Endothelial cell (in vitro differentiated cells): ENCODE data around the gene LILRB1. TPM values are rescaled to one million over a fixed set of nuclear protein-coding genes. Genes with fewer than 3 reads are reported as not detected.

Experiments
- DNase-seq: peaks from one replicate; pipeline ENCODE4 v3.0.0; 2021; ENCODE audit warnings: low spot score
- H3K27ac Mint-ChIP-seq: one replicate; pipeline ENCODE4 v1.8.0; 2021; ENCODE audit warnings: mixed read lengths, inconsistent platforms; ENCODE audit not compliant: unreplicated experiment
- H3K27me3 Mint-ChIP-seq: one replicate; pipeline ENCODE4 v1.8.0; 2021; ENCODE audit warnings: mild to moderate bottlenecking, moderate library complexity, mixed read lengths, inconsistent platforms; ENCODE audit not compliant: unreplicated experiment
- H3K36me3 Mint-ChIP-seq: one replicate; pipeline ENCODE4 v1.8.0; 2021; ENCODE audit warnings: mild to moderate bottlenecking, low read depth, mixed read lengths, inconsistent platforms; ENCODE audit not compliant: unreplicated experiment
- H3K4me1 Mint-ChIP-seq: one replicate; pipeline ENCODE4 v1.8.0; 2021; ENCODE audit warnings: mild to moderate bottlenecking, mixed read lengths, inconsistent platforms; ENCODE audit not compliant: unreplicated experiment
- H3K4me3 Mint-ChIP-seq: one replicate; pipeline ENCODE4 v1.8.0; 2021; ENCODE audit warnings: mild to moderate bottlenecking, mixed read lengths, inconsistent platforms; ENCODE audit not compliant: unreplicated experiment
- H3K9me3 Mint-ChIP-seq: one replicate; pipeline ENCODE4 v1.8.0; 2021; ENCODE audit warnings: mixed read lengths, inconsistent platforms; ENCODE audit not compliant: unreplicated experiment
- total RNA-seq: library from RNA; stranded (reverse); fragmentation: NEBNext Ultra II Directional; extraction: Animal tissue kit (Norgen Biotek cat#: 25700); gene quantifications from one replicate; pipeline ENCODE4 v1.2.1, GENCODE V29; 2021; ENCODE audit not compliant: unreplicated experiment
- TF ChIP-seq, protein P1 (sequence below): fragments of 200-600 bp; sonication (generic); IDR thresholded peaks from one replicate; pipeline ENCODE4 v1.5.0; 2021; ENCODE audit warnings: antibody characterized with exemption; ENCODE audit not compliant: unreplicated experiment

Gene LILRB1
- total RNA-seq, 1 donor from 2014 or later = not detected

DNA sequence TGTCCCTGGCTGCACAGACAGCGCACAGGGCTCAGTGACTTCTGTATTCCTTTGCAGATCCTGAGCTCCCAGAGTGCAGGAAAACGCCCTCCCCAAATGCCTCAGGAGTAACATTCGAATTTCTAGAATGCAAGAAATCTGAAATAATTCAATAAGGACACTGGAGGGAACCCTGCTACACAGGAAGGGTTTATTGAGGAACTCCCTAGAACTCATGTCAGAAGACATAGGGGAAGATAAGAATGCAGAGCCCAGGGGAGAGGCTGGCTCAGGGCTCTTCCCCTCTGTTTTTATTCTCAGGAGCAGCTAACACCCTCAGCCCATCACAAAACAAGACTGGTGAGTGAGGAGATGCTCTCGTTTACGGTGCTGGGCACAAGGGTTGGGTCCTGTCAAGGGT lies 30.1 kb upstream of the LILRB1 start:
- H3K27ac Mint-ChIP-seq = no peak overlapping the region
- no peaks in the 10 kb centered on the region for H3K4me1 Mint-ChIP-seq
- H3K36me3 Mint-ChIP-seq = peaks cover 10% of the 10 kb centered on the region
- TF ChIP-seq, protein P1, sequence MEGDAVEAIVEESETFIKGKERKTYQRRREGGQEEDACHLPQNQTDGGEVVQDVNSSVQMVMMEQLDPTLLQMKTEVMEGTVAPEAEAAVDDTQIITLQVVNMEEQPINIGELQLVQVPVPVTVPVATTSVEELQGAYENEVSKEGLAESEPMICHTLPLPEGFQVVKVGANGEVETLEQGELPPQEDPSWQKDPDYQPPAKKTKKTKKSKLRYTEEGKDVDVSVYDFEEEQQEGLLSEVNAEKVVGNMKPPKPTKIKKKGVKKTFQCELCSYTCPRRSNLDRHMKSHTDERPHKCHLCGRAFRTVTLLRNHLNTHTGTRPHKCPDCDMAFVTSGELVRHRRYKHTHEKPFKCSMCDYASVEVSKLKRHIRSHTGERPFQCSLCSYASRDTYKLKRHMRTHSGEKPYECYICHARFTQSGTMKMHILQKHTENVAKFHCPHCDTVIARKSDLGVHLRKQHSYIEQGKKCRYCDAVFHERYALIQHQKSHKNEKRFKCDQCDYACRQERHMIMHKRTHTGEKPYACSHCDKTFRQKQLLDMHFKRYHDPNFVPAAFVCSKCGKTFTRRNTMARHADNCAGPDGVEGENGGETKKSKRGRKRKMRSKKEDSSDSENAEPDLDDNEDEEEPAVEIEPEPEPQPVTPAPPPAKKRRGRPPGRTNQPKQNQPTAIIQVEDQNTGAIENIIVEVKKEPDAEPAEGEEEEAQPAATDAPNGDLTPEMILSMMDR = no peak
- no peak for DNase-seq
- no peak overlapping the region for H3K4me3 Mint-ChIP-seq
- H3K9me3 Mint-ChIP-seq = peaks cover 32% of the 10 kb centered on the region
- H3K27me3 Mint-ChIP-seq = peaks cover 8% of the 10 kb centered on the region

GRCh38 chr19:54606230-54606629 lies 24.1 kb upstream of the LILRB1 start:
- Mint-ChIP-seq H3K27ac (no peak overlapping the region), H3K9me3 (peaks cover 50% of the 10 kb centered on the region), H3K36me3 (peaks cover 7% of the 10 kb centered on the region), H3K4me1 (no peaks in the 10 kb centered on the region), H3K27me3 (peaks cover 13% of the 10 kb centered on the region), H3K4me3 (no peak overlapping the region)
- TF ChIP-seq, protein P1 = no peak
- DNase-seq = no peak

DNA sequence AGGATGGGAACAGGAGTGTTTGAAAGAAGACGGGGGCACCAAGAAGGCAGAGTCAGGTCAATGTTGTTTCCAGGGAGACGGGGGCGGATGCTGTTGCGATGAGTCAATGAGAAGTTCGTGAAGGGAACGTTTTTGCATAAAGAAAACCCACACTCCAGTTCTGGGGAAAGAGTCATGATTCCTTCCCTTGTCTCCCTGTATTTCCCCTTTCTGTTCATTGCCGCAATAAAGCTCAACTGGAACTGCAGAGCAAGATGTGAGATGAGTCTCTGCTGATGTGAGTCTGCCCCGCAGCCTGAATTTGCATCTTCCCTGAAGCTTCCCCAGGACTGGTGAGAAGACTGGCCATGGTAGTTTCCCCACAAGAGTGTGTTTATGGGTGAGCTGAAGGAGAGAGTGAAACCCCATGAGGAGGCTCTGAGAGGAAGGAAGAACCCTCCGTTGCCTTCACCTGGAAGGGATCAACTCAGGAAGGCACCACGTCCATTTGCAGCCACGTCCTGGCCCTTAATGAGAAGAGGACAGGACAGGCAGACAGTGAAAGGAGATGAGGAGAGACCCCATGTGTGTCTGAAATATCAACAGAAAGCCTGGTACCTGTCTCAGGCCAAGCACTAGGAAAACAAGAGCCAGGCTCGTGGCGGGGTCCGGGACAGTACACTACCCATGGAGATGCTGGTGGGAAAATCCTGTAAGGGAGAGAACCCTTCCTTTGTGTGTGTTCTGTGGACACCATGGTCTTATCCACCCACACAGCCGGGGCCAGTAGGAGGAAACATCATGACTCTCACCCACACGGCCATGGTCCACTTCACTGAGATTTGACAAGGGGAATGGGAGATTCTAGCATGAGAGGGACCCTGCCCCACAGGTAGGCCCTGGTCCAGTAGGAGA lies 23.1 kb upstream of the LILRB1 start:
- no peak overlapping the region for H3K4me3 Mint-ChIP-seq
- H3K27me3 Mint-ChIP-seq = peaks cover 11% of the 10 kb centered on the region
- no peak for DNase-seq
- H3K4me1 Mint-ChIP-seq = no peaks in the 10 kb centered on the region
- peaks cover 7% of the 10 kb centered on the region for H3K36me3 Mint-ChIP-seq
- H3K27ac Mint-ChIP-seq = peak overlapping the region; percentile 52
- H3K9me3 Mint-ChIP-seq = peaks cover 43% of the 10 kb centered on the region
- TF ChIP-seq, protein P1 = no peak

- peaks cover 36% of the 10 kb centered on the region for H3K9me3 Mint-ChIP-seq
- no peak overlapping the region for H3K27ac Mint-ChIP-seq
- peaks cover 7% of the 10 kb centered on the region for H3K36me3 Mint-ChIP-seq
- peaks cover 11% of the 10 kb centered on the region for H3K27me3 Mint-ChIP-seq
- DNase-seq = no peak
- no peaks in the 10 kb centered on the region for H3K4me1 Mint-ChIP-seq
- TF ChIP-seq, protein P1 = no peak
- no peak overlapping the region for H3K4me3 Mint-ChIP-seq
These were observed 22.5 kb upstream of the LILRB1 start for GRCh38 chr19:54607785-54608150.

GRCh38 chr19:54608205-54608604 lies 22.1 kb upstream of the LILRB1 start:
- H3K9me3 Mint-ChIP-seq = peaks cover 32% of the 10 kb centered on the region

More at GRCh38 chr19:54608205-54608604, 22.1 kb upstream of the LILRB1 start:
- DNase-seq = no peak
- Mint-ChIP-seq H3K27ac (no peak overlapping the region), H3K36me3 (peaks cover 7% of the 10 kb centered on the region), H3K4me1 (no peaks in the 10 kb centered on the region), H3K27me3 (peaks cover 11% of the 10 kb centered on the region), H3K4me3 (no peak overlapping the region)
- TF ChIP-seq, protein P1 = no peak
